Loucy (cell line): ENCODE data around the gene MCM10.

Experiments
- CTCF ChIP-seq: fragments of 200-600 bp; sonication (generic); conservative IDR thresholded peaks from 2 replicates; pipeline ENCODE4 v1.5.1; 2014; ENCODE audit warnings: mild to moderate bottlenecking, antibody characterized with exemption, low read length
- EZH2phosphoT487 ChIP-seq: fragments of 200-600 bp; IDR thresholded peaks from 2 replicates; pipeline ENCODE4 v1.6.1; 2018; ENCODE audit warnings: antibody characterized with exemption, mild to moderate bottlenecking, moderate library complexity, borderline replicate concordance

- no peak for TF ChIP-seq CTCF
- TF ChIP-seq EZH2phosphoT487, result no peak
Observed at GRCh38 chr10:13147161-13147560, 14.2 kb upstream of the MCM10 start.
